K562 (cell line): ENCODE measurements around the gene TAF1B. TPM values are rescaled to one million over a fixed set of nuclear protein-coding genes. Genes with fewer than 3 reads are reported as not detected.

Experiments
- ATAC-seq: fragments of 200-7000 bp; cut with Tn5 transposase; 3 replicates; pipeline ENCODE4 v1.9.1; 2020; ENCODE audit warnings: moderate library complexity
- BruUV-seq: library from RNA; stranded (reverse); fragments of 400-500 nt; replicated peaks from 2 replicates; lab custom pipeline; 2021; lab: Mats Ljungman, UMichigan
- CTCF ChIA-PET: fragments of 300-600 bp; formaldehyde crosslinking; extraction: SDS; loops from one replicate; lab custom pipeline; 2021; ENCODE audit warnings: low intra/inter-chr PET ratio; lab: Yijun Ruan, JAX
- POLR2A ChIA-PET: fragments of 300-600, 350-650 bp; sonication (Branson Sonifier 250); formaldehyde crosslinking; extraction: SDS; loops from one replicate; lab custom pipeline; 2021; ENCODE audit warnings: antibody characterized with exemption, inconsistent platforms; lab: Yijun Ruan, JAX
- DNase-seq, 4 experiments: peaks; one replicate each; pipeline versions ENCODE4 v3.0.0 to v3.0.0-alpha.2; 2011 to 2018; ENCODE audit warnings: low spot score in 3 of 4, mixed read lengths in 3 of 4; ENCODE audit errors: extremely low read depth in 1 of 4
- FAIRE-seq: peaks from 2 replicates; lab custom pipeline; 2011; peaks lifted over from hg19 to GRCh38; lab: Jason Lieb, UNC
- H2AFZ ChIP-seq: 2 replicates; pipeline ENCODE4 v1.6.0; 2011; ENCODE audit warnings: low read depth, low read length, control low read depth, inconsistent platforms
- H3K27ac ChIP-seq: fragments of 200-600 bp; 3 replicates; pipeline ENCODE4 v1.8.0; 2011; ENCODE audit warnings: low read depth, mild to moderate bottlenecking, control low read depth, inconsistent platforms, low read length, moderate library complexity, mixed read lengths; ENCODE audit errors: extremely low read depth
- H3K27me3 ChIP-seq, 2 experiments: fragments of 300-600 bp in 1 of 2; 2 replicates in 1 of 2; 3 replicates in 1 of 2; pipeline versions ENCODE4 v1.6.0 to v1.8.0; 2011; ENCODE audit warnings: inconsistent platforms in 2 of 2, low read length in 2 of 2, mild to moderate bottlenecking in 1 of 2, mixed read lengths in 1 of 2, moderate library complexity in 1 of 2; ENCODE audit not compliant: control insufficient read depth in 2 of 2, insufficient read depth in 2 of 2
- H3K36me3 ChIP-seq: fragments of 300-600 bp; 3 replicates; pipeline ENCODE4 v1.8.0; 2011; ENCODE audit warnings: mild to moderate bottlenecking, low read length, inconsistent platforms; ENCODE audit not compliant: control insufficient read depth, insufficient read depth
- H3K4me1 ChIP-seq, 2 experiments: fragments of 200-600 bp in 1 of 2; replicated peaks in 1 of 2; 2 replicates in 1 of 2; 3 replicates in 1 of 2; pipeline versions ENCODE4 v1.5.1 to v1.8.0; 2011; ENCODE audit warnings: inconsistent platforms in 2 of 2, low read length in 2 of 2, mild to moderate bottlenecking in 1 of 2, mixed read lengths in 1 of 2, moderate library complexity in 1 of 2; ENCODE audit not compliant: control insufficient read depth in 2 of 2, insufficient read depth in 2 of 2
- H3K4me2 ChIP-seq: 2 replicates; pipeline ENCODE4 v1.6.1; 2011; ENCODE audit warnings: low read length, control low read depth, inconsistent platforms, mixed read lengths; ENCODE audit not compliant: insufficient read depth
- H3K4me3 ChIP-seq: fragments of 200-600 bp; sonication (generic), shearing (Covaris generic); 2 replicates; pipeline ENCODE4 v1.5.1; 2016; ENCODE audit warnings: control low read depth, inconsistent platforms
- H3K79me2 ChIP-seq: fragments of 200-600 bp; 3 replicates; pipeline ENCODE4 v1.8.0; 2011; ENCODE audit warnings: low read length, inconsistent platforms; ENCODE audit not compliant: control insufficient read depth, insufficient read depth
- H3K9ac ChIP-seq, 2 experiments: 2 replicates each; pipeline versions ENCODE4 v1.6.0 to v1.6.1; 2011; ENCODE audit warnings: low read depth in 2 of 2, low read length in 2 of 2, control low read depth in 1 of 2, inconsistent platforms in 1 of 2, mild to moderate bottlenecking in 1 of 2, mixed read lengths in 1 of 2; ENCODE audit not compliant: insufficient read depth in 1 of 2
- H3K9me1 ChIP-seq: one replicate; pipeline ENCODE4 v1.6.0; 2011; ENCODE audit warnings: inconsistent platforms, mild to moderate bottlenecking, low read length, moderate library complexity; ENCODE audit not compliant: control insufficient read depth, insufficient read depth
- H3K9me3 ChIP-seq: replicated peaks from 2 replicates; pipeline ENCODE4 v1.5.1; 2011; ENCODE audit warnings: low read depth, low read length, inconsistent platforms; ENCODE audit not compliant: control insufficient read depth, insufficient read depth
- H4K20me1 ChIP-seq: replicated peaks from 2 replicates; pipeline ENCODE4 v1.6.1; 2011; ENCODE audit warnings: low read length, inconsistent platforms, mixed read lengths; ENCODE audit not compliant: control insufficient read depth, insufficient read depth
- COPS2 ChIP-seq: fragments of 450-650 bp; conservative IDR thresholded peaks from 2 replicates; pipeline ENCODE4 v1.6.1; 2016; ENCODE audit warnings: mild to moderate bottlenecking, moderate library complexity
- MED1 ChIP-seq: sonication (generic); formaldehyde crosslinking; IDR thresholded peaks from 2 replicates; pipeline ENCODE4 v1.8.1; 2023; ENCODE audit warnings: missing genetic modification reagents, borderline replicate concordance
- SIN3A ChIP-seq, 2 experiments: fragments of 150-350 bp in 1 of 2; IDR thresholded peaks; 2 replicates each; pipeline ENCODE4 v1.6.1; 2011 to 2016; ENCODE audit warnings: borderline replicate concordance in 2 of 2, low read depth in 2 of 2, low read length in 2 of 2, mild to moderate bottlenecking in 2 of 2, moderate library complexity in 2 of 2; ENCODE audit not compliant: control insufficient read depth in 1 of 2
- TEAD4 ChIP-seq, 2 experiments: sonication (generic) in 1 of 2; formaldehyde crosslinking in 1 of 2; IDR thresholded peaks; 2 replicates each; pipeline versions ENCODE4 v1.6.1 to v1.8.0; 2012 to 2022; ENCODE audit warnings: borderline replicate concordance in 1 of 2, inconsistent platforms in 1 of 2, low read length in 1 of 2, mild to moderate bottlenecking in 1 of 2, missing genetic modification reagents in 1 of 2
- WGBS: fragments of 100-300 bp; shearing (Covaris generic); methylation state at CpG from one replicate; pipeline ENCODE4 v1.1.6; 2016; ENCODE audit warnings: low coverage, mixed read lengths; ENCODE audit not compliant: insufficient coverage; ENCODE audit errors: missing lambda C conversion rate; 5-methylcytosine and 5-hydroxymethylcytosine counted together
- in situ Hi-C: fragments of 300-500 bp; cut with MboI; formaldehyde crosslinking; loops from 4 replicates; pipeline ENCODE4 v1.15.0; 2018; ENCODE audit warnings: inconsistent platforms, mixed read lengths
- intact Hi-C: fragments of 100-400 bp; cut with micrococcal nuclease; formaldehyde crosslinking; loops from 2 replicates; pipeline ENCODE4 v1.14.2; 2022
- polyA plus RNA-seq, 8 experiments: library from polyadenylated mRNA; depleted of rRNA in 4 of 8; stranded (reverse) in 5 of 8; unstranded in 3 of 8; fragments of >200 nt; fragmentation: Nextera tagmentation in 2 of 8; fragmentation: Illumina TruSeq in 1 of 8; extraction: Ambion mirVana in 2 of 8; extraction: Trizol in 1 of 8; gene quantifications; 2 replicates each; pipeline versions ENCODE4 v1.2.1 to v1.2.3, GENCODE V29; 2011 to 2014; ENCODE audit warnings: inconsistent platforms in 1 of 8, missing spikeins in 1 of 8
- total RNA-seq, 7 experiments: library from RNA; depleted of rRNA in 6 of 7; stranded (reverse); fragments of >200 nt in 6 of 7; fragmentation: Illumina TruSeq in 2 of 7; extraction: Trizol in 2 of 7; gene quantifications; 2 replicates each; pipeline versions ENCODE4 v1.2.1 to v1.2.3, GENCODE V29; 2011 to 2021; ENCODE audit warnings: low replicate concordance in 1 of 7
- TF ChIP-seq, protein P1 (sequence below), 2 experiments: fragments of 450-650 bp in 1 of 2; sonication (generic) in 1 of 2; formaldehyde crosslinking in 1 of 2; IDR thresholded peaks in 1 of 2; conservative IDR thresholded peaks in 1 of 2; 2 replicates each; pipeline versions ENCODE4 v1.6.1 to v1.8.1; 2016 to 2023; ENCODE audit warnings: mild to moderate bottlenecking in 2 of 2, moderate library complexity in 2 of 2, inconsistent platforms in 1 of 2, missing genetic modification reagents in 1 of 2

The TAF1B gene
- total and polyA plus RNA-seq, 9 of the 15 experiments (the other 6 are each of a cell fraction or from before 2014, with no cell fraction given): 8.8 to 25.1 (median 17.3) TPM

- TF ChIP-seq TEAD4 (IDR thresholded peaks at IDR 0.05; ENCODE audit: low read length) (no peak), TEAD4 (CRISPR knock-in tag; IDR thresholded peaks at IDR 0.05; ENCODE audit: borderline replicate concordance) (no peak), MED1 (CRISPR knock-in tag) (no peak)
These were observed 18.1 kb upstream of the TAF1B start (continued) for GRCh38 chr2:9824956-9825720.

GRCh38 chr2:9826208-9826607 lies 17.1 kb upstream of the TAF1B start:
- H3K4me2 ChIP-seq: no peak overlapping the region
- CTCF ChIA-PET: interaction anchor here (0.6 kb wide), 1 partner anchor 620 kb away, joined by 4 read pairs; no protein-coding TSS in a partner anchor
- intact Hi-C loops (no loop called here), in situ Hi-C loops (no loop called here)
- POLR2A ChIA-PET: no interaction called here
- H3K27me3 ChIP-seq: no peaks in the 10 kb centered on the region
- no peak for DNase-seq
- ATAC-seq: no peak
- no peaks in the 10 kb centered on the region for H3K9me3 ChIP-seq
- H3K4me1 ChIP-seq: peaks cover 0 to 12% of the 10 kb centered on the region in 2 experiments; a peak in 3 of 5 replicates
- no peak overlapping the region for H3K4me3 ChIP-seq
- no peaks in the 10 kb centered on the region for H4K20me1 ChIP-seq
- no peak overlapping the region for H3K9ac ChIP-seq
- H3K9me1 ChIP-seq: no peaks in the 10 kb centered on the region
- no peak for FAIRE-seq
- no peak overlapping the region for H2AFZ ChIP-seq
- no peak overlapping the region for H3K27ac ChIP-seq
- H3K79me2 ChIP-seq: no peaks in the 10 kb centered on the region
- H3K36me3 ChIP-seq: no peaks in the 10 kb centered on the region
- no TSS peak for BruUV-seq
- TF ChIP-seq SIN3A (IDR thresholded peaks at IDR 0.05; ENCODE audit: borderline replicate concordance in 2 of 2, control insufficient read depth in 1 of 2, low read depth in 2 of 2, low read length in 2 of 2) (no peak), COPS2 (no peak)
- TF ChIP-seq, protein P1, sequence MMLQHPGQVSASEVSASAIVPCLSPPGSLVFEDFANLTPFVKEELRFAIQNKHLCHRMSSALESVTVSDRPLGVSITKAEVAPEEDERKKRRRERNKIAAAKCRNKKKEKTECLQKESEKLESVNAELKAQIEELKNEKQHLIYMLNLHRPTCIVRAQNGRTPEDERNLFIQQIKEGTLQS (IDR thresholded peaks at IDR 0.05): no peak
- TF ChIP-seq, protein P1 (CRISPR knock-in tag; conservative IDR thresholded peaks at IDR 0.05): no peak
- 47% methylated on average over 4 of the region's 4 CpGs for WGBS
